Caco-2 (cell line): Measurements from ENCODE around the gene GSKIP. TPM values are rescaled to one million over a fixed set of nuclear protein-coding genes. Genes with fewer than 3 reads are reported as not detected.

Source experiments
- BruUV-seq: library from RNA; stranded (reverse); fragments of 400-500 nt; replicated peaks from 2 replicates; lab custom pipeline; 2021; lab: Mats Ljungman, UMichigan
- CTCF ChIA-PET: fragments of 300-600 bp; sonication (Branson Sonifier 250); formaldehyde crosslinking; loops from one replicate; lab custom pipeline; 2022; ENCODE audit warnings: antibody characterized with exemption; lab: Charles Lee
- POLR2A ChIA-PET: fragments of 300-600 bp; sonication (Branson Sonifier 250); formaldehyde crosslinking; loops from one replicate; lab custom pipeline; 2022; ENCODE audit warnings: antibody characterized with exemption; lab: Charles Lee
- DNase-seq, 2 experiments: peaks; one replicate each; pipeline versions ENCODE4 v3.0.0 to v3.0.0-alpha.2; 2020 to 2022
- H3K27me3 ChIP-seq: replicated peaks from 2 replicates; pipeline ENCODE4 v1.6.0; 2011; ENCODE audit warnings: low read length; ENCODE audit not compliant: control insufficient read depth, insufficient read depth
- H3K36me3 ChIP-seq: 2 replicates; pipeline ENCODE4 v1.5.1; 2011; ENCODE audit warnings: low read length; ENCODE audit not compliant: control insufficient read depth, insufficient read depth
- H3K4me1 ChIP-seq: fragments of 250-450 bp; sonication (Bioruptor Pico); 2 replicates; pipeline ENCODE4 v1.5.1; 2020; ENCODE audit warnings: mild to moderate bottlenecking
- H3K4me3 ChIP-seq: 2 replicates; pipeline ENCODE4 v1.5.1; 2011; ENCODE audit warnings: low read depth, mild to moderate bottlenecking, control low read depth, low read length
- H3K9me3 ChIP-seq: fragments of 250-450 bp; sonication (Bioruptor Pico); 2 replicates; pipeline ENCODE4 v1.5.1; 2020; ENCODE audit warnings: mild to moderate bottlenecking, moderate library complexity
- H3K27ac Mint-ChIP-seq: one replicate; pipeline ENCODE4 v1.8.0; 2022; ENCODE audit warnings: mixed read lengths; ENCODE audit not compliant: unreplicated experiment
- H3K27me3 Mint-ChIP-seq: one replicate; pipeline ENCODE4 v1.8.0; 2022; ENCODE audit warnings: mixed read lengths; ENCODE audit not compliant: insufficient read depth, unreplicated experiment
- H3K36me3 Mint-ChIP-seq: one replicate; pipeline ENCODE4 v1.8.0; 2022; ENCODE audit warnings: mild to moderate bottlenecking, mixed read lengths; ENCODE audit not compliant: insufficient read depth, unreplicated experiment
- H3K4me1 Mint-ChIP-seq: one replicate; pipeline ENCODE4 v1.8.0; 2022; ENCODE audit warnings: low read depth, mixed read lengths; ENCODE audit not compliant: unreplicated experiment
- H3K4me3 Mint-ChIP-seq: one replicate; pipeline ENCODE4 v1.8.0; 2022; ENCODE audit warnings: mild to moderate bottlenecking, moderate library complexity, mixed read lengths; ENCODE audit not compliant: unreplicated experiment
- H3K9me3 Mint-ChIP-seq: one replicate; pipeline ENCODE4 v1.8.0; 2022; ENCODE audit warnings: mixed read lengths; ENCODE audit not compliant: unreplicated experiment
- intact Hi-C: fragments of 100-400 bp; cut with micrococcal nuclease; formaldehyde crosslinking; loops from one replicate; pipeline ENCODE4 v1.10.0; 2022; ENCODE audit not compliant: unreplicated experiment
- total RNA-seq: library from RNA; stranded (reverse); gene quantifications from 2 replicates; pipeline ENCODE4 v1.2.3, GENCODE V29; 2022
- TF ChIP-seq, protein P1 (sequence below), 2 experiments: fragments of 200-600 bp in 1 of 2; IDR thresholded peaks; 1 replicate in 1 of 2; 2 replicates in 1 of 2; pipeline versions ENCODE4 v1.5.1 to v1.8.0; 2011 to 2022; ENCODE audit warnings: antibody characterized with exemption in 1 of 2, control low read depth in 1 of 2, inconsistent platforms in 1 of 2, low read depth in 1 of 2, low read length in 1 of 2, mild to moderate bottlenecking in 1 of 2, moderate library complexity in 1 of 2; ENCODE audit not compliant: insufficient read depth in 1 of 2, severe bottlenecking in 1 of 2, unreplicated experiment in 1 of 2

GSKIP gene
- total RNA-seq, 1 experiment from 2014 or later, result 24.1 TPM

DNA sequence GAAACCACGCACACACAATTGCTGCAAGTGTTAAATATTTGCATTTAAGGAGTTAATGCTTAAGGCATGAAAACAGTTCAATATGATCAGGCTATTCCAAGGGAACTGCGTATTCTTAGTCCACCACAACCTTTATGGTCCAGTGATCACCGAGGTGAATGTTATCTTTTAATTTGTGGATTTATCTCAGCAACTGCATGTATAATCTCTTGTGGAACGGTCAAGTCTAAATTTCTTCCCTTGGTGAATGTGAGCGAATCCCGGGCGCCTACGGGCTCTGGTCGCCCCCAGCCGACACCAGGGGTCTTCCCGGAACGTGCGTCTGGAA lies 27.6 kb downstream of the GSKIP start:
- peak overlapping the region; percentile 76 for H3K27ac Mint-ChIP-seq
- intact Hi-C loops, result loop anchor here (1.0 kb wide), 1 partner anchor 29 kb away; no protein-coding TSS in a partner anchor

DNA sequence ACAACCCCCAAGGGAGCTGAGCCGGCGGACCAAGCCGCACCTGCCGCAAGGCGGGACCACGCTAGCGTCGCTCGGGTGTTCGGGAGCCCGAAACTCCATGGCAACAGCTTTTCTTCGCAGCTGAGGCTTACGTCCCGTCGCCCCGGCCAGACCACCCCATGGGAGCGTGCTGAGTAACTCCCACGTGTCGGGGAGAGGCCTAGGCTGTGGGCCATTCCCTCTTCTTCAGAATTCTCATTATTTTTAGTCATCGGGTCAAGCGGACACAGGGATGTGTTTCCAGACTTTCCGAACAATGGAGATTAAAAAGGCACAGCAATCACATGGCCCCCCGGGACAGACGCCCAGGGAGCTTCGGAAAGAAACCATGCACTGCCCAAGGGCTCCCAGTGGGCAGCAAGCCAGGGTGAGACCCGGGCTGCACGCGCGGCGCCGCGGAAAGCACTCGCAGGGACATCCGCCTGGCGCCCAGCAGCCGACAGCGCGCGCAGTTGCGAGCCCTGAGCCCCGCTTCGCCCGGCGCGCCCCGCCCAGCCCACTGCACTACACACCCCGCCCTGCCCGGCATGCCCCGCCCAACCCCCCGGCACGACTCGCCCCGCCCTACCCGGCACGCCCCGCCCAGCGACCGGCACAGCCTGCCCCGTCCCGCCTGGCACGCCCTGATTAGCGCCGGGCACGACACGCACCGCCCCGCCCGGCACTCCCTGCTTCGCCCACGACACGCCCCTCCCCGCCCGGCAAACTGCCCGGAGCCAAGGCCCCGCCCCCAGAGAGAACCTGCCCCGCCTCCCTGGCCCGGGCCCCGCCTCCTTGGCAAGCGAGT lies 28.2 kb downstream of the GSKIP start:
- Mint-ChIP-seq H3K9me3 (no peaks in the 10 kb centered on the region), H3K4me1 (no peaks in the 10 kb centered on the region), H3K36me3 (peaks cover 7% of the 10 kb centered on the region), H3K27me3 (no peaks in the 10 kb centered on the region), H3K4me3 (peak overlapping the region; percentile 81), H3K27ac (peak overlapping the region; percentile 76)
- no peaks in the 10 kb centered on the region for H3K27me3 ChIP-seq
- DNase-seq, result peak; percentile 95 to 99
- no peaks in the 10 kb centered on the region for H3K36me3 ChIP-seq
- H3K9me3 ChIP-seq, result no peaks in the 10 kb centered on the region
- TF ChIP-seq, protein P1, sequence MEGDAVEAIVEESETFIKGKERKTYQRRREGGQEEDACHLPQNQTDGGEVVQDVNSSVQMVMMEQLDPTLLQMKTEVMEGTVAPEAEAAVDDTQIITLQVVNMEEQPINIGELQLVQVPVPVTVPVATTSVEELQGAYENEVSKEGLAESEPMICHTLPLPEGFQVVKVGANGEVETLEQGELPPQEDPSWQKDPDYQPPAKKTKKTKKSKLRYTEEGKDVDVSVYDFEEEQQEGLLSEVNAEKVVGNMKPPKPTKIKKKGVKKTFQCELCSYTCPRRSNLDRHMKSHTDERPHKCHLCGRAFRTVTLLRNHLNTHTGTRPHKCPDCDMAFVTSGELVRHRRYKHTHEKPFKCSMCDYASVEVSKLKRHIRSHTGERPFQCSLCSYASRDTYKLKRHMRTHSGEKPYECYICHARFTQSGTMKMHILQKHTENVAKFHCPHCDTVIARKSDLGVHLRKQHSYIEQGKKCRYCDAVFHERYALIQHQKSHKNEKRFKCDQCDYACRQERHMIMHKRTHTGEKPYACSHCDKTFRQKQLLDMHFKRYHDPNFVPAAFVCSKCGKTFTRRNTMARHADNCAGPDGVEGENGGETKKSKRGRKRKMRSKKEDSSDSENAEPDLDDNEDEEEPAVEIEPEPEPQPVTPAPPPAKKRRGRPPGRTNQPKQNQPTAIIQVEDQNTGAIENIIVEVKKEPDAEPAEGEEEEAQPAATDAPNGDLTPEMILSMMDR (IDR thresholded peaks at IDR 0.05; ENCODE audit: insufficient read depth in 1 of 2, low read depth in 1 of 2, low read length in 1 of 2, severe bottlenecking in 1 of 2, unreplicated experiment in 1 of 2), result no peak
- no TSS peak for BruUV-seq
- intact Hi-C loops, result loop anchor here (1.0 kb wide), 1 partner anchor 29 kb away; no protein-coding TSS in a partner anchor
- ChIA-PET CTCF (interaction anchor here (1.3 kb wide), 1 partner anchor 84 kb away, joined by 5 read pairs; no protein-coding TSS in a partner anchor), POLR2A (no interaction called here)
- H3K4me1 ChIP-seq, result peaks cover 13% of the 10 kb centered on the region; the same call in 1 of the 2 replicates
- peak overlapping the region; percentile 73 for H3K4me3 ChIP-seq

More for the DNA sequence above, 27.6 kb downstream of the GSKIP start:
- H3K4me3 Mint-ChIP-seq, result peak overlapping the region; percentile 81
- H3K36me3 ChIP-seq, result no peaks in the 10 kb centered on the region
- ChIA-PET POLR2A (no interaction called here), CTCF (interaction anchor here (1.3 kb wide), 1 partner anchor 83 kb away, joined by 5 read pairs; no protein-coding TSS in a partner anchor)
- H3K9me3 ChIP-seq, result no peaks in the 10 kb centered on the region
- H3K9me3 Mint-ChIP-seq, result no peaks in the 10 kb centered on the region
- peaks cover 7% of the 10 kb centered on the region for H3K36me3 Mint-ChIP-seq
- H3K27me3 Mint-ChIP-seq, result no peaks in the 10 kb centered on the region
- TF ChIP-seq, protein P1 (IDR thresholded peaks at IDR 0.05; ENCODE audit: insufficient read depth in 1 of 2, low read depth in 1 of 2, low read length in 1 of 2, severe bottlenecking in 1 of 2, unreplicated experiment in 1 of 2), result no peak
- DNase-seq, result no peak
- no peaks in the 10 kb centered on the region for H3K4me1 Mint-ChIP-seq
- no peaks in the 10 kb centered on the region for H3K27me3 ChIP-seq
- peaks cover 13% of the 10 kb centered on the region; the same call in 1 of the 2 replicates for H3K4me1 ChIP-seq
- peak overlapping the region; percentile 73 for H3K4me3 ChIP-seq
- no TSS peak for BruUV-seq

DNA sequence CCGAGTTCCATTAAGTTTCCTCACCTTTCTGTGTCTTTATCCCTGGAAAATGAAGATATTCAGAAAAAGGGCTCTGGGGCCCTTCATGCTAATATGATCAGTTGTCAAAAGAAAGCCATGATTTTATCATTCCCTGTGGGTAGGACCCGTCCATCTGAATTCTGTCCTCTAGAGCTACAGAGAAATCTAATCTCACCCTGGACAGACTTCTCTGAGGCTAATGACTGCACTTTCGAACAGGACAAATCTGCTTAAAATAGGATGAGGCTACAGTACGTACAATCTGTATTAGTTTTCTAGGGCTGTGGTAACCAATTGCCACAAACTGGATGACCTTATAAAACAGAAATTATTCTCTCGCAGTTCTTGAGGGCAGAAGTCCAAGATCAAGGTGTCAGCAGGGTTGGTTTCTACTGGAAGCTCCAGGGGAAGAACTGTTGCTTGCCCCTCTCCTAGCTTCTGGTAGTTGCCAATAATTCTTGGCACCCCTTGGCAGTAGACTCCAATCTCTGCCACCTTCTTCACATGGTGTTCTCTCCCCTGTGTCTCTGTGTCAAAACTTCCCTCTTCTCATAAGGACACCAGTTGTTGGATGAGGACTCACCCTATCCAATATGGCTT lies 29.9 kb downstream of the GSKIP start:
- H3K4me3 ChIP-seq, result no peak overlapping the region
- Mint-ChIP-seq H3K9me3 (no peaks in the 10 kb centered on the region), H3K27me3 (no peaks in the 10 kb centered on the region), H3K4me3 (peak overlapping the region; percentile 44), H3K27ac (no peak overlapping the region), H3K4me1 (no peaks in the 10 kb centered on the region), H3K36me3 (peaks cover 7% of the 10 kb centered on the region)
- ChIA-PET CTCF (no interaction called here), POLR2A (no interaction called here)
- intact Hi-C loops, result no loop called here
- H3K4me1 ChIP-seq, result peaks cover 13% of the 10 kb centered on the region; the same call in 1 of the 2 replicates
- TF ChIP-seq, protein P1 (IDR thresholded peaks at IDR 0.05; ENCODE audit: insufficient read depth in 1 of 2, low read depth in 1 of 2, low read length in 1 of 2, severe bottlenecking in 1 of 2, unreplicated experiment in 1 of 2), result no peak
- no peaks in the 10 kb centered on the region for H3K36me3 ChIP-seq
- BruUV-seq, result no TSS peak
- no peaks in the 10 kb centered on the region for H3K9me3 ChIP-seq
- H3K27me3 ChIP-seq, result no peaks in the 10 kb centered on the region
- DNase-seq, result no peak
